KMS-11 (cell line): ENCODE results near the gene FMNL2.

Source experiments
- H2AFZ ChIP-seq: fragments of 200-600 bp; sonication (generic); 2 replicates; pipeline ENCODE4 v1.6.1; 2016; ENCODE audit warnings: antibody characterized with exemption, mixed run types, low read depth
- H3K27ac ChIP-seq: fragments of 200-600 bp; sonication (generic); 2 replicates; pipeline ENCODE4 v1.6.1; 2016; ENCODE audit warnings: mild to moderate bottlenecking, mixed run types
- H3K27me3 ChIP-seq: fragments of 200-600 bp; sonication (generic); 2 replicates; pipeline ENCODE4 v1.6.1; 2017; ENCODE audit warnings: mild to moderate bottlenecking, low read depth, mixed run types, moderate library complexity; ENCODE audit not compliant: insufficient read depth
- H3K36me3 ChIP-seq: fragments of 200-600 bp; sonication (generic); 2 replicates; pipeline ENCODE4 v1.6.1; 2017; ENCODE audit warnings: mild to moderate bottlenecking, mixed run types; ENCODE audit not compliant: insufficient read depth
- H3K4me1 ChIP-seq: fragments of 200-600 bp; sonication (generic); 2 replicates; pipeline ENCODE4 v1.6.1; 2016; ENCODE audit warnings: mild to moderate bottlenecking, low read depth, mixed run types; ENCODE audit not compliant: poor library complexity, severe bottlenecking
- H3K4me2 ChIP-seq: fragments of 200-600 bp; sonication (generic); 2 replicates; pipeline ENCODE4 v1.7.0; 2016; ENCODE audit warnings: mild to moderate bottlenecking, mixed run types
- H3K4me3 ChIP-seq: fragments of 200-600 bp; sonication (generic); IDR thresholded peaks from 2 replicates; pipeline ENCODE4 v1.6.1; 2017; ENCODE audit warnings: low read depth, low read length, mixed read lengths; ENCODE audit not compliant: insufficient read depth
- H3K79me2 ChIP-seq: fragments of 200-600 bp; sonication (generic); 2 replicates; pipeline ENCODE4 v1.6.1; 2016; ENCODE audit warnings: low read depth, mixed run types; ENCODE audit not compliant: insufficient read depth
- H3K9ac ChIP-seq: fragments of 200-600 bp; sonication (generic); 2 replicates; pipeline ENCODE4 v1.6.1; 2016; ENCODE audit warnings: mild to moderate bottlenecking, mixed run types
- H4K20me1 ChIP-seq: fragments of 200-600 bp; sonication (generic); 2 replicates; pipeline ENCODE4 v1.6.1; 2016; ENCODE audit warnings: mild to moderate bottlenecking, mixed run types; ENCODE audit not compliant: insufficient read depth
- CTCF ChIP-seq: fragments of 200-600 bp; sonication (generic); conservative IDR thresholded peaks from 2 replicates; pipeline ENCODE4 v1.6.1; 2017; ENCODE audit warnings: low read depth, mild to moderate bottlenecking, antibody characterized with exemption, low read length, moderate library complexity, mixed read lengths

FMNL2 gene

GRCh38 chr2:152490686-152491455 lies 155.9 kb downstream of the FMNL2 start:
- H3K4me2 ChIP-seq: no peak overlapping the region

GRCh38 chr2:152492131-152492530 lies 157.2 kb downstream of the FMNL2 start:
- no peak for TF ChIP-seq CTCF
- H3K4me2 ChIP-seq: no peak overlapping the region
- H3K4me1 ChIP-seq: peaks cover 13% of the 10 kb centered on the region
- H3K79me2 ChIP-seq: peaks cover 7% of the 10 kb centered on the region; the same call in 1 of the 2 replicates
- no peak overlapping the region for H3K9ac ChIP-seq
- H2AFZ ChIP-seq: no peak overlapping the region
- no peak overlapping the region for H3K27ac ChIP-seq
- H3K27me3 ChIP-seq: no peaks in the 10 kb centered on the region
- no peak overlapping the region for H3K4me3 ChIP-seq
- no peaks in the 10 kb centered on the region for H3K36me3 ChIP-seq
- no peaks in the 10 kb centered on the region for H4K20me1 ChIP-seq

More at GRCh38 chr2:152490686-152491455, 155.9 kb downstream of the FMNL2 start:
- H3K27me3 ChIP-seq: no peaks in the 10 kb centered on the region
- H3K36me3 ChIP-seq: no peaks in the 10 kb centered on the region
- TF ChIP-seq CTCF: no peak
- peaks cover under 1% of the 10 kb centered on the region for H3K4me1 ChIP-seq
- no peak overlapping the region for H3K9ac ChIP-seq
- no peak overlapping the region for H3K27ac ChIP-seq
- no peak overlapping the region for H2AFZ ChIP-seq
- H4K20me1 ChIP-seq: no peaks in the 10 kb centered on the region
- H3K79me2 ChIP-seq: peaks cover 7% of the 10 kb centered on the region; the same call in 1 of the 2 replicates
- no peak overlapping the region for H3K4me3 ChIP-seq

GRCh38 chr2:152492911-152493310 lies 157.9 kb downstream of the FMNL2 start:
- no peak overlapping the region for H3K4me2 ChIP-seq
- peaks cover 20% of the 10 kb centered on the region for H3K4me1 ChIP-seq
- H3K36me3 ChIP-seq: no peaks in the 10 kb centered on the region
- H3K79me2 ChIP-seq: peaks cover 7% of the 10 kb centered on the region; the same call in 1 of the 2 replicates
- no peak for TF ChIP-seq CTCF
- no peaks in the 10 kb centered on the region for H4K20me1 ChIP-seq
- no peak overlapping the region for H3K9ac ChIP-seq
- H2AFZ ChIP-seq: no peak overlapping the region
- H3K27me3 ChIP-seq: no peaks in the 10 kb centered on the region
- H3K4me3 ChIP-seq: no peak overlapping the region
- H3K27ac ChIP-seq: no peak overlapping the region

GRCh38 chr2:152493417-152493816 lies 158.4 kb downstream of the FMNL2 start:
- Histone ChIP-seq H4K20me1 (no peaks in the 10 kb centered on the region), H3K4me1 (peaks cover 24% of the 10 kb centered on the region), H3K4me2 (no peak overlapping the region), H3K9ac (no peak overlapping the region), H3K36me3 (no peaks in the 10 kb centered on the region), H3K4me3 (no peak overlapping the region), H3K27ac (no peak overlapping the region), H2AFZ (no peak overlapping the region), H3K27me3 (no peaks in the 10 kb centered on the region), H3K79me2 (peaks cover 7% of the 10 kb centered on the region; the same call in 1 of the 2 replicates)
- no peak for TF ChIP-seq CTCF
